Kidney (tissue), 2 donors: ENCODE data around the gene PDK3. TPM values are rescaled to one million over a fixed set of nuclear protein-coding genes. Genes with fewer than 3 reads are reported as not detected.

Experiments
- polyA plus RNA-seq: library from polyadenylated mRNA; stranded (reverse); fragments of 350-450 nt; fragmentation: Illumina TruSeq; extraction: RNeasy Lipid Tissue Mini Kit (QIAGEN cat#74804); gene quantifications from one replicate; pipeline ENCODE4 v1.2.3, GENCODE V29; 2014; ENCODE audit warnings: low read depth, low replicate concordance; ENCODE audit not compliant: insufficient read depth
- total RNA-seq: library from RNA; stranded (reverse); fragmentation: NEBNext Ultra II Directional; extraction: Animal tissue kit (Norgen Biotek cat#: 25700); gene quantifications from one replicate; pipeline ENCODE4 v1.2.1, GENCODE V29; 2021
- donor health status: DM: yes; HTN: yes; CAD: no.

PDK3 gene
- total and polyA plus RNA-seq, 2 donors from 2014 or later, result 8.8 to 17.0 TPM

Other genes with a start within 250 kb of the PDK3 start
- gene SUPT20HL2, start 151.2 kb upstream of the PDK3 start, total RNA-seq, result not detected
- gene SUPT20HL2, start 151.2 kb upstream of the PDK3 start, polyA plus RNA-seq, result not detected
- gene SUPT20HL1, start 104.6 kb upstream of the PDK3 start, total RNA-seq, result not detected
- gene SUPT20HL1, start 104.6 kb upstream of the PDK3 start, polyA plus RNA-seq, result not detected
- gene PCYT1B, start 182.1 kb downstream of the PDK3 start, total RNA-seq, result 0.13 TPM
- gene PCYT1B, start 182.1 kb downstream of the PDK3 start, polyA plus RNA-seq, result 0.26 TPM
- gene POLA1, start 228.6 kb downstream of the PDK3 start, total RNA-seq, result 9.7 TPM
- gene POLA1, start 228.6 kb downstream of the PDK3 start, polyA plus RNA-seq, result 2.2 TPM